SK-N-SH (cell line): ENCODE results near the gene ACTR1A. TPM values are rescaled to one million over a fixed set of nuclear protein-coding genes. Genes with fewer than 3 reads are reported as not detected.

ENCODE experiments used
- CTCF ChIA-PET: fragments of 300-600, 350-600 bp; formaldehyde crosslinking; extraction: SDS; loops from one replicate; lab custom pipeline; 2021; lab: Yijun Ruan, JAX
- POLR2A ChIA-PET: fragments of 350-600 bp; sonication (Branson Sonifier 250); formaldehyde crosslinking; extraction: SDS; loops from one replicate; lab custom pipeline; 2020; ENCODE audit warnings: antibody characterized with exemption, inconsistent platforms; lab: Yijun Ruan, JAX
- DNase-seq: peaks from one replicate; pipeline ENCODE4 v3.0.0; 2012
- H2AFZ ChIP-seq: fragments of 200-600 bp; sonication (generic); 2 replicates; pipeline ENCODE4 v1.8.1; 2016; ENCODE audit warnings: antibody characterized with exemption, mild to moderate bottlenecking, low read depth
- H3F3A ChIP-seq: fragments of 200-600 bp; sonication (generic); replicated peaks from 2 replicates; pipeline ENCODE3; 2016; ENCODE audit warnings: antibody characterized with exemption, mild to moderate bottlenecking; ENCODE audit not compliant: insufficient read depth
- H3K27ac ChIP-seq, 2 experiments: fragments of 200-500 bp in 1 of 2; fragments of 200-600 bp in 1 of 2; sonication (Bioruptor generic) in 1 of 2; sonication (generic), shearing (Covaris generic) in 1 of 2; 2 replicates each; pipeline versions ENCODE4 v1.5.1 to v1.6.1; 2014 to 2016; ENCODE audit warnings: low read depth in 2 of 2, inconsistent platforms in 1 of 2, low read length in 1 of 2, mild to moderate bottlenecking in 1 of 2, mixed read lengths in 1 of 2
- H3K27me3 ChIP-seq: fragments of 200-600 bp; sonication (generic), shearing (Covaris generic); 2 replicates; pipeline ENCODE4 v1.6.1; 2016; ENCODE audit warnings: mixed run types; ENCODE audit not compliant: insufficient read depth
- H3K36me3 ChIP-seq, 2 experiments: fragments of 200-500 bp in 1 of 2; fragments of 200-600 bp in 1 of 2; sonication (Bioruptor generic) in 1 of 2; sonication (generic) in 1 of 2; replicated peaks in 1 of 2; 2 replicates each; pipeline versions ENCODE3 to v1.5.1; 2014 to 2016; ENCODE audit warnings: low read length in 1 of 2, mild to moderate bottlenecking in 1 of 2; ENCODE audit not compliant: insufficient read depth in 2 of 2, control insufficient read depth in 1 of 2
- H3K4me1 ChIP-seq, 2 experiments: fragments of 200-500 bp in 1 of 2; fragments of 200-600 bp in 1 of 2; sonication (Bioruptor generic) in 1 of 2; sonication (generic), shearing (Covaris generic) in 1 of 2; 2 replicates each; pipeline versions ENCODE4 v1.5.1 to v1.6.1; 2014 to 2016; ENCODE audit warnings: low read depth in 1 of 2, low read length in 1 of 2, mixed run types in 1 of 2; ENCODE audit not compliant: insufficient read depth in 2 of 2, control insufficient read depth in 1 of 2
- H3K4me2 ChIP-seq: fragments of 200-600 bp; sonication (generic), shearing (Covaris generic); 2 replicates; pipeline ENCODE4 v1.6.1; 2017; ENCODE audit warnings: mixed run types
- H3K4me3 ChIP-seq, 2 experiments: fragments of 200-500 bp in 1 of 2; fragments of 200-600 bp in 1 of 2; sonication (Bioruptor generic) in 1 of 2; sonication (generic), shearing (Covaris generic) in 1 of 2; 2 replicates each; pipeline versions ENCODE4 v1.5.1 to v1.8.1; 2014 to 2016; ENCODE audit warnings: low read depth in 2 of 2, inconsistent platforms in 1 of 2, low read length in 1 of 2, mild to moderate bottlenecking in 1 of 2, mixed read lengths in 1 of 2, moderate library complexity in 1 of 2
- H3K79me2 ChIP-seq: fragments of 200-600 bp; sonication (generic); 2 replicates; pipeline ENCODE4 v1.8.1; 2017; ENCODE audit warnings: mild to moderate bottlenecking; ENCODE audit not compliant: insufficient read depth
- H3K9ac ChIP-seq: fragments of 200-600 bp; sonication (generic); 2 replicates; pipeline ENCODE4 v1.6.1; 2017; ENCODE audit warnings: mixed run types
- H3K9me2 ChIP-seq: fragments of 200-600 bp; sonication (generic); 2 replicates; pipeline ENCODE4 v1.6.1; 2017; ENCODE audit warnings: mixed run types
- H3K9me3 ChIP-seq: fragments of 200-600 bp; sonication (generic); 2 replicates; pipeline ENCODE4 v1.6.1; 2017; ENCODE audit warnings: mixed run types, mild to moderate bottlenecking, moderate library complexity
- H4K20me1 ChIP-seq: fragments of 200-600 bp; sonication (generic); 2 replicates; pipeline ENCODE4 v1.6.1; 2017; ENCODE audit warnings: mild to moderate bottlenecking, mixed run types; ENCODE audit not compliant: insufficient read depth
- CTCF ChIP-seq: fragments of 200-600 bp; sonication (generic); IDR thresholded peaks from 2 replicates; pipeline ENCODE4 v1.6.1; 2017; ENCODE audit warnings: antibody characterized with exemption, mild to moderate bottlenecking, moderate library complexity
- EZH2phosphoT487 ChIP-seq: fragments of 200-600 bp; sonication (generic); IDR thresholded peaks from 2 replicates; pipeline ENCODE4 v1.6.1; 2017; ENCODE audit warnings: low read depth, mixed run types, mild to moderate bottlenecking, antibody characterized with exemption, moderate library complexity, borderline replicate concordance
- FOSL2 ChIP-seq: IDR thresholded peaks from 2 replicates; pipeline ENCODE4 v1.4.0; 2012; ENCODE audit warnings: low read depth, mild to moderate bottlenecking, moderate library complexity, borderline replicate concordance
- FOXM1 ChIP-seq: IDR thresholded peaks from 2 replicates; pipeline ENCODE4 v1.4.0; 2012; ENCODE audit warnings: low read depth, mild to moderate bottlenecking
- NRF1 ChIP-seq: IDR thresholded peaks from 2 replicates; pipeline ENCODE4 v1.6.1; 2012; ENCODE audit warnings: low read depth, mild to moderate bottlenecking, low read length
- RAD21 ChIP-seq: IDR thresholded peaks from 2 replicates; pipeline ENCODE4 v1.6.1; 2012; ENCODE audit warnings: mild to moderate bottlenecking, low read length
- RCOR1 ChIP-seq: fragments of 150-350 bp; IDR thresholded peaks from 2 replicates; pipeline ENCODE4 v1.6.1; 2017; ENCODE audit warnings: antibody characterized with exemption, low read length
- RFX5 ChIP-seq: IDR thresholded peaks from 2 replicates; pipeline ENCODE4 v1.6.1; 2012; ENCODE audit warnings: mild to moderate bottlenecking, improper control_type of control experiment, low read length
- SIN3A ChIP-seq: IDR thresholded peaks from 2 replicates; pipeline ENCODE4 v1.6.1; 2012; ENCODE audit warnings: low read depth, mild to moderate bottlenecking, low read length, moderate library complexity, borderline replicate concordance
- TAF1 ChIP-seq: IDR thresholded peaks from 2 replicates; pipeline ENCODE4 v1.6.1; 2012; ENCODE audit warnings: low read depth, mild to moderate bottlenecking, low read length, moderate library complexity, borderline replicate concordance
- ZBTB33 ChIP-seq: IDR thresholded peaks from 2 replicates; pipeline ENCODE4 v1.4.0; 2012; ENCODE audit warnings: low read depth, borderline replicate concordance
- WGBS: methylation state at CpG from one replicate; pipeline ENCODE4 v1.1.6; 2017; ENCODE audit warnings: low lambda C conversion rate; 5-methylcytosine and 5-hydroxymethylcytosine counted together
- polyA plus RNA-seq, 3 experiments: library from polyadenylated mRNA; depleted of rRNA; stranded (reverse); fragments of >200 nt; gene quantifications; 2 replicates each; pipeline ENCODE4 v1.2.3, GENCODE V29; 2012

Gene ACTR1A
- polyA plus RNA-seq, 1 of the 3 experiments (the other 2 are of a cell fraction), result 106 TPM

- no peaks in the 10 kb centered on the region for H3K79me2 ChIP-seq
- H3K9me2 ChIP-seq, result no peaks in the 10 kb centered on the region
- no peak overlapping the region for H3K9ac ChIP-seq
- no peak overlapping the region for H3K4me3 ChIP-seq
- H3K36me3 ChIP-seq, result no peaks in the 10 kb centered on the region
- no peak overlapping the region for H3K4me2 ChIP-seq
- DNase-seq, result no peak
- H3K4me1 ChIP-seq, result no peaks in the 10 kb centered on the region
- H4K20me1 ChIP-seq, result no peaks in the 10 kb centered on the region
- CTCF ChIA-PET, result interaction anchor here (0.7 to 6.8 kb wide), 11 partner anchors 8 to 113 kb away, joined by 3 to 25 read pairs (median 3); partner anchors contain the start of gene CUEDC2
- no peaks in the 10 kb centered on the region for H3K9me3 ChIP-seq
- no peak overlapping the region for H3K27ac ChIP-seq
- H3F3A ChIP-seq, result no peaks in the 10 kb centered on the region
- 97% methylated on average over 23 of the region's 36 CpGs for WGBS
- POLR2A ChIA-PET, result interaction anchor here (0.9 kb wide), 2 partner anchors 10 to 20 kb away, joined by 3 to 4 read pairs; partner anchors contain the start of gene C10orf95
- H2AFZ ChIP-seq, result no peak overlapping the region
- TF ChIP-seq TAF1, result no peak
- no peak for TF ChIP-seq RAD21
- TF ChIP-seq RCOR1, result no peak
- no peak for TF ChIP-seq NRF1
- no peak for TF ChIP-seq CTCF
- TF ChIP-seq SIN3A, result no peak
- TF ChIP-seq FOXM1, result no peak
- TF ChIP-seq RFX5, result no peak
- no peak for TF ChIP-seq ZBTB33
- no peaks in the 10 kb centered on the region for H3K27me3 ChIP-seq
Measured at GRCh38 chr10:102470579-102471546, 31.6 kb downstream of the ACTR1A start.

GRCh38 chr10:102468683-102469082 is 33.8 kb downstream of the ACTR1A start:
- H3K4me3 ChIP-seq, result no peak overlapping the region
- TF ChIP-seq FOSL2 (no peak), EZH2phosphoT487 (no peak)
- H3K4me2 ChIP-seq, result no peak overlapping the region
- H3K27me3 ChIP-seq, result no peaks in the 10 kb centered on the region
- H3K9me3 ChIP-seq, result no peaks in the 10 kb centered on the region
- no peaks in the 10 kb centered on the region for H3K4me1 ChIP-seq
- CTCF ChIA-PET, result interaction anchor here (1.1 to 6.8 kb wide), 5 partner anchors 11 to 117 kb away, joined by 3 to 25 read pairs (median 7); partner anchors contain the start of gene C10orf95
- H3K9ac ChIP-seq, result no peak overlapping the region
- H4K20me1 ChIP-seq, result no peaks in the 10 kb centered on the region
- no peak overlapping the region for H3K27ac ChIP-seq
- POLR2A ChIA-PET, result no interaction called here
- no peaks in the 10 kb centered on the region for H3K79me2 ChIP-seq
- WGBS, result 88% methylated on average over 7 of the region's 9 CpGs
- H3K36me3 ChIP-seq, result no peaks in the 10 kb centered on the region
- no peak for DNase-seq
- no peaks in the 10 kb centered on the region for H3K9me2 ChIP-seq
- no peak overlapping the region for H2AFZ ChIP-seq
- H3F3A ChIP-seq, result no peaks in the 10 kb centered on the region
